NCI-H1417 treated with DMSO at 0.1 percent for 48 hours (cell line): Measurements from ENCODE around the gene ANKS1B.

Experiments
- DNase-seq: peaks from one replicate; lab custom pipeline; 2025; lab: John Stamatoyannopoulos, UW

The ANKS1B gene

DNA sequence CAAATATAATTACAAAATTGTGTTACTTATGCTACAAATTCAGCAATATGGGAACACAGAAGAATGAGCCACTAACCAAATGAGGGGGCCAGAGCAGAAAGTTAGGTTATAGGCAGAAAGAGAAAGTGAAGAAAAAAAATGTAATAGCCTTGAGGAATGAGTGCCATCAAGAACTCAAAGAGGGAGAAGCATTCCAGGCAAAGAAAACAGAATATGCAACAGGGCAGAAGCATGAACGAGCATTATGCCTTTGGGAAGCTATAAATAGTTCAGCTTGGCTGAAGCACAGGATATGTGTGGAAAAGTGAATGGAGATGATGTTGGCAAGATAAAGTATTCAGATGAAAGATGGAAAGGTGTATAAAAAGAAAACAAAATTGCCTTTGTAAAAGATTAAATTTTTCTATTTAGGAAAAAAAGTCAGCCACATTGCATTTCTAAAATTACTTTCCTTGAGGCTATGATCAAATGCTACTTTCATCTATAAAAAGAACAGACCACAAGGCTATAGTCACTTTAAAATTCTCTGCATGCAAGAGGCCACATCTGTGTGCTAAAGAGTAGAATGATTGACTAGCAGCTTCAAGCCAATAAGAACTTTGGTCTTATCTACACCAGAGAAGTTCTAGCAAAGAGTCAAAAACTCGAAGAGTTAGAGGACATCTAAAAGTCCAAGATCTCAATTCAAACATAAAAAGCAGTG, 530.7 kb downstream of the ANKS1B start:
- no peak for DNase-seq

DNA sequence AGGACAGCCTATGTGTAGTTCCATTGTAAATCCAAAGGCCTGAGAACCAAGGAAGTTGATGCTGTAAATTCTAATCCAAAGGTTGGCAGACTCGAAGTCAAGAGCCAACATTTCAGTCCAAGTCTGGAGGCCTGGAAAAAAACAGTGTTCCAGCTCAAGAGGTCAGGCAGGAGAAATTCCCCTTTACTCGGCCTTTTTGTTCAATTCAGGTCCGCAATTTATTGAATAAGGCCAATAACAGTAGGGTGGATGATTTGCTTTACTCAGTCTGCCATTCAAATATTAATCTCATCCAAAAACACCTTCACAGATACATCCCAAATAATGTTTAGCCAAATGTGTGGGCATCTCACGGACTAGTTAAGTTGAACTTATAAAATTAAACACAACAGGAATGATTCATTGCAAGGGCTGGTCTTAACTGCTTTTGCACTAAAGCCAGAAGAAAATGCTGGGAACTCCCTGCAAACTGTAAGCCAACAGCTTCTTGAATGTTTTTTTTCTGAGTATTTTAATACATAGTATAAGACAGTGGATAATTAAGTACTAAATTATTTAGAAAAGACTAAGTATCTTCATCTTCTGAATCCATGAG, 534.6 kb downstream of the ANKS1B start:
- no peak for DNase-seq

GRCh38 chr12:99444859-99445316, 539.8 kb downstream of the ANKS1B start:
- DNase-seq: no peak

DNA sequence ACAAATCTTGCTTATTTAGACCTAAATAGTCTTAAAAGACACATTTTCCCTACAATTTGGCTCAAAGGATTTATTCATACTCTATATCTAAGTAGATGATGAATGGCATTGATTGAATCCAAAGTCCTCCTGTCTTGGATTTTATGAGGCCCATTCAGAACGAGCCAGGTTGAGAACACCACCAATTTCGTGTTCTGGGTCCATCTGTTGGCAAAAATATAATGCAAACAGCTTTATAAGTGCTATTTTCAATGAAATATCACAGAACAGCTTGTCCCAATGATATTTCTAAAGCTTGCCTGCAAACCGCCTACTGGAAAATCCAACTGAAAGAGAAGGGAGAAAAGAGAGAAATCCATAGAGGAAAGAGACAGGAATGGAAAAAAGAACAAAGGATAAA, 542.0 kb downstream of the ANKS1B start:
- no peak for DNase-seq

- no peak for DNase-seq
Observed at GRCh38 chr12:99439399-99439798, 545.3 kb downstream of the ANKS1B start.

GRCh38 chr12:99436584-99436983, 548.2 kb downstream of the ANKS1B start:
- DNase-seq: no peak

DNA sequence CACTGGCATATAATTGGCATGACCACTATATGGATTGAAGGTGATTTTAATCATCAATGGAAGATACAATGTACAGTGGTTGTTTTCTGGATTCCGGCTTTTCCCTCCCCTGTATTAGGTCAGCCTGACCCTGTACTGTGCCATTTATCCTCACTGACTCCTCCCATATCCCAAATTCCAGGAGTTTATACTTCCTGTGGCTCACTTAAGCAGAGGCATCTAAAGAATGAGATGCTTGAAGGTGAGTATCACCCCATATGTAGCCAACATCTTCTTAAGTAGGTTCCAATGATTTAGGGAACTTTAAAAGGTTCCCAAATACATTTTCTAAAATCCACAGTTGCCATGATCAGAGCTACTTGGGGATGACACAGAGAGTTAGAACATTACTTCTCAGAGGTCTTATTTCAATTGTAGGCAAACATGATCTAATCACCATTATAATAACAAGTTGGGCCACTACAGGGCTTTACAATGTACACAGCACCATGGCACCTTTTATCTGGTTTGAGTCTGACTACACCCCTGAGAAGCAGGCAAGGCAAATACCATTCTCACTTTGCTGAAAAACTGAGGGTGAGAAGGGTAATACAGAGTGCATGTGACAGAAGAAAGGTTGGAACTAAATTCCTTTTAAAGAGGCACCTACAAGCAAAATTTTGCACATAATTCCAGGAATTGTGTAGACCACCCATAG, 549.5 kb downstream of the ANKS1B start:
- no peak for DNase-seq

GRCh38 chr12:99433155-99433554, 551.6 kb downstream of the ANKS1B start:
- no peak for DNase-seq

DNA sequence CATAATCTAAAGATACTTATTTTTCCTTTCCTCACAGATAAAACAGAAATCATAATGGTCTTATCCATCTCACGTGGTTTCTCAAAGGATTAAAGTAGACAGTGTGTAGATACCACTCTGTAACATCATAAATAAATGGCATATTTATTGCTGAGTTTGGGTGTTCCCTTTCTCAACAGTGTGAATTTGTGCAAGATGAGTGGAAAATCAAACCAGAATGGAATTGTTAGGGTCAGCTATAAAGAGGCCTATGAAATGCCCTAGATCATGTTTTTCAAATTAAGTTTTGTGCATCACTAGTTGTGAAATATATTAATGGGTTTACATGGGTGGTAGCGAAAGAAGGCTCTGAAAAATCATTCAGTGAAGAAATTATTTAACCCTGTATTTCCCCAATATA, 553.5 kb downstream of the ANKS1B start:
- no peak for DNase-seq

DNA sequence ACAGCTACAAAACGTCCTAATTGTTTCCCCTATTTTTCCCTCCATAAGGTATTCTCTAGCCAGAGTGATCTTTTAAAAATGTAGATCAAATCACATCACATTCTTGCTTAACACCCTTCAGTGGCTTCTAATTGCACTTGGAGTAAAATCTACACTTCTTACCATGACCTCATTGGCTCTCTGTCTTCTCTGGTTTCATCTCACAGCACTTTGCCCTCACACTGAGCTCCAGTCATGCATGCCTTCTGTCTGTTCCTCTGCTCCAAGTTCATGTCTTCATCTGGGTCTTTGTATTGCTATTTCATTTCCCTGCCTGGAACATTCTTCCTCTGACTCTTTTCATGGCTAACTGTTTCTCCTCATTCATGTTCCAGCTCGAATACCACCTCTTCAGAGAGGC, 557.6 kb downstream of the ANKS1B start:
- DNase-seq: no peak

DNA sequence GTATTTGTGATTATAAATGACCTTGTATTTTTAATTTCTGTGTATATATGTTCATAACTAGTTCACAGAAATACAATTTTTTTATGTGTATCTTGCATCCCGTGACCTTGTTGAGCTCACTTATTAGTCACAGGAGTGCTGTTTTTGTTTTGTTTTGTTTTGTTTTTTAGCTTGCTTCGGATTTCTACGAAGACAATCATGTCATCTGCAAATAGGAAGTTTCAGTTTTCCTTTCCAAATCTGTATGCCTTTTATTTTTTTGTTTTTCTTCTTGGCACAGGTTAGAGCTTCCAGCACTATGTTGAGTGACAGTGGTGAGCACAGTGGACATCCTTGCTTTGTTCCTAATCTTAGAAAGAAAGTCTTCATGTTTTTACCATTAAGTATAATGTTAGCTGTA, 566.4 kb downstream of the ANKS1B start:
- no peak for DNase-seq

GRCh38 chr12:99413751-99414150, 571.0 kb downstream of the ANKS1B start:
- DNase-seq: no peak

- DNase-seq: no peak
Observed at GRCh38 chr12:99393763-99394162, 591.0 kb downstream of the ANKS1B start.

DNA sequence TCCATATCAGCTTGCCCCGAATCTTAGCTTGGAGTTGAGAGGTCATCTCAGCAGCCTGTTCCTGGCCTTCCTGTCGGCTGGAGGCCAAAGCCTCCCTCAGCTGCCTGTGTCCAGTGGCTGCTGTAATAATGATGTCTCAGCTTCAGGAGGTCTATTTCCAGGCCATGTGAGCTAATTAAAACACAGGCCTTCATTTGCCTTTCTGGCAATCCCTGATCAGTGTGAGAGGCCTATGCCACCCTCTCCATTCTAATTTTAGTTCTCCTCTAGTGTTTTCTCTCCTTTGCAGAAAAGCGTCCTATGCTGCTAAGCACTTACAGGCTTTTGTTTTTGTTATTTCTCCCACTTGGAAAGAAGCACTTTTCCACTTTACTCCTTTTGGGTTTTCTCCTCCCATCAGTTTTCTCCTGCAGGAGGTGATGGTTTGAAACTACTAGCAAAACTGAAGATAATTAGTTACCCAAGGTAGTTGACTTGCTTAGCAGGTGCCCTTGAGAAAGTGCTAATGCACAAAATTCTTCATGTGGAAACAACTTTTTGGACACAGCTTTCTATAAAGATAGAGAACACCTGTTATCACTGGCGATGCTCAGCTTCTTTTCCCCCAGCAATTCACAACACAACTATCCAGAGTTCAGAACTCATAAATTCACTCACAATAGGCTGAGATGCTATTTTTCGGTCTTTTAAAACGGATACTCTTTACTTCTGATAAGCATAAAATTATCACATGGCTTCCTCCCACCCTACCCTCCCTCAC, 592.5 kb downstream of the ANKS1B start:
- DNase-seq: no peak

DNA sequence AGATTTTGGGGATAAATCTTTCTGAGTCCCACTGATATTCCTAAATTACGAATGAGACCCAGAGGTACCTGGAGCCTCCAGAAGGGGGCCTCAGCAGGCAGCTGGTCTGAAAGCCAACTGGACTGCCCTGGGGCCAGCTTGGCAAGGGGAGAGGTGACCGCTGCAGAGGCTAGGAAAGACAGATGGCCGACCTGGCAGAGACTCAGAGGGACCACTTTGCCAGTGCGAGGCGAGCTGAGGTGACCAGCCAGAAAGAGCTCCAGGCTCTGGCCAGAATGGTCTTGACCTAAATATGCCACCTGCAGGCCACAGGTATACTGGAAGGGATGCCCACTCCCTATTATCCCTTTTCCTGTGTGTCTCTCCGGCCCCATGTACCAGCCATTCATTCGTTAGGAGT, 594.0 kb downstream of the ANKS1B start:
- no peak for DNase-seq

- no peak for DNase-seq
Observed at GRCh38 chr12:99389751-99390150, 595.0 kb downstream of the ANKS1B start.

DNA sequence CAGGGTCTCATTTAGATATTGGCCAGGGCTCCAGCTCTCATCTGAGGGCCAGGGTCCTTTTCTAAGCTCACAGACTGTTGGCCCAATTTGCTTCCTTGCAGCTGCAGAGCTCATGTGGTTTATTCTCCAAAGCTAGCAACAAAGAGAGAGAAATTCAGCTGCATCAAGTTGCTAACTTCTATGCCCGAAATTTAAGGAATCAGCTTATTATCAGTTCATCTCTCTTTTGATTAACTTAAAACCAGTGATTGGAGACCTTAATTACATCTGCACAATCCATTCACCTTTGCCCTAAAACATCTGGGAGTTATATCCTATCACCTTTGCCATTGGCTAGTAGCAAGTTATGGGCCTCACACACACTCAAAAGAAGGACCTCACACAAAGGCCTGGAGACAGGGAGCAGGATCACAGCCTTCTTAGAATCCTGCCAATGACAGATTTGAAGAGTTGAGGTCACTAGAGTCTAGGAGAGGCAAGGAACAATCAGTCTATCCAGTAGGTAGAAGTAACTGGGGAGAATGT, 596.0 kb downstream of the ANKS1B start:
- no peak for DNase-seq

DNA sequence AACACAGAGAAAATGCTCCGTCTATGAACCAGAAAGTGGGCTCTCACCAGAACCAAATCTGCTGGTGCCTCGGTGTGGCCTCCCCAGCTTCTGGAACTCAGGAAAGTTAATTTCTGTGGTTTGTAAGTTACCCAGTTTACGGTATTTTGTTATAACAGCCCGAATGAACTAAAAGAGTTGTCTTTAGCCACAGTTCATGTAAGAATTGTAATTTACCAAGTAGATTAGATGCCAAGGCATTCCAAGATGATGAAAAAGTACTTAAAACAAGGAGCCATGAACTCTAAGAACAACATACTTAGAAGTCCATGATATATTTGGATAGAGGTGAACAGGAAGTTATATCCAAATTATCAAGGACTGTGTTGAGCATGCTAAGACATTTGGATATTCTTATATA, 597.1 kb downstream of the ANKS1B start:
- DNase-seq: no peak

GRCh38 chr12:99386907-99387306, 597.8 kb downstream of the ANKS1B start:
- DNase-seq: no peak

DNA sequence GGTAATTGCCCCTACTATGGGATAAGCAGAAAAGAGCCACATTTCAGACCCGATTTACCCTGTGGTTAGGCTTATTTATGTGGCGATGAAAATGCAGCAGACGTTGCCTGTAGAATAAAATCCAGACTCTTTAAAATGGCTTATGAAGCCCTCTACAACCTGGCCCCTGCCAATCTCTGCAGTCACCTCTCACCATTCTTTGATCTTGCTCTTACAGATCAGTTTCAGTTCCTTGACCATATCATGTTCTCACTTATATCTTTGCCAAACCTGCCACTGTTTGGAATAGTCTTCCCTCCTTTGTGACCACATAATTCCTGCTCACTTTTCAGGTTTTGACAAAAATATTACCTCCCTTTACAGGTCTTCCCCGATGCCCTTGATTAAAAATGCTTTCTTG, 601.5 kb downstream of the ANKS1B start:
- no peak for DNase-seq

GRCh38 chr12:99381992-99382391, 602.7 kb downstream of the ANKS1B start:
- DNase-seq: no peak

DNA sequence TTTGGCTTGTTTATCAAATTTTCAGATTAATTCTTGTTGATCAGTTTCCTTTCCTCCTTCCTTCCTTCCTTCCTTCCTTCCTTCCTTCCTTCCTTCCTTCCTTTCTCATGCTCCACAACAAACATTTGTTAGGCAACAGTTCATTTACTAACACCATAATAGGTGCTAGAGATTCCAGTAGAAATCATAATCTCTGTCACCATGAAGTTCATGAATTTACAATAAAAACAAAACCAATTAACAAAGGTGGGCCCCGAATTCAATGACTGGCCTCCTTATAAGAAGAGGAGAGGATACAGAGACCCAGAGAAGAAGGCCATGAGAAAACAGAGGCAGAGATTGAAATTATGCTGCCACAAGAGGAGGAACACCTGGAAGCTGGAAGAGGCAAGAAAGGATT, 604.0 kb downstream of the ANKS1B start:
- no peak for DNase-seq
